Measurements from ENCODE around the gene ERC1. TPM values are rescaled to one million over a fixed set of nuclear protein-coding genes. Genes with fewer than 3 reads are reported as not detected.

ERC1 gene
- total and polyA plus RNA-seq, 8 donors, result 34.9 to 64.9 (median 40.8) TPM

- peaks cover 0 to 13% of the 10 kb centered on the region in 2 donors for H3K27me3 ChIP-seq
- ATAC-seq, result no peak
- peak in 1 of 4 donors; percentile 36 for DNase-seq
- no peak overlapping the region for H3K27ac ChIP-seq
- TF ChIP-seq CTCF (IDR thresholded peaks at IDR 0.05), result no peak
- no peak overlapping the region for H3K4me3 ChIP-seq
- intact Hi-C loops (cut with DNase I), result no loop called here
- no peaks in the 10 kb centered on the region for H3K36me3 ChIP-seq
- H3K9me3 ChIP-seq, result no peaks in the 10 kb centered on the region
- H3K4me1 ChIP-seq, result no peaks in the 10 kb centered on the region
These were observed 511.3 kb downstream of the ERC1 start for GRCh38 chr12:1502379-1502720.

GRCh38 chr12:1502831-1503230, 511.8 kb downstream of the ERC1 start:
- no peak for TF ChIP-seq CTCF (IDR thresholded peaks at IDR 0.05)
- Histone ChIP-seq H3K9me3 (no peaks in the 10 kb centered on the region), H3K27me3 (peaks cover 0 to 13% of the 10 kb centered on the region in 2 donors), H3K4me1 (no peaks in the 10 kb centered on the region), H3K36me3 (no peaks in the 10 kb centered on the region), H3K27ac (no peak overlapping the region), H3K4me3 (no peak overlapping the region)
- no peak for DNase-seq
- ATAC-seq, result peak; percentile 25
- intact Hi-C loops (cut with DNase I), result no loop called here

GRCh38 chr12:1503281-1503711, 512.3 kb downstream of the ERC1 start:
- no peak for TF ChIP-seq CTCF (IDR thresholded peaks at IDR 0.05)
- Histone ChIP-seq H3K4me1 (no peaks in the 10 kb centered on the region), H3K27me3 (peaks cover 0 to 13% of the 10 kb centered on the region in 2 donors), H3K4me3 (no peak overlapping the region), H3K27ac (no peak overlapping the region), H3K9me3 (no peaks in the 10 kb centered on the region), H3K36me3 (no peaks in the 10 kb centered on the region)
- intact Hi-C loops (cut with DNase I), result no loop called here
- ATAC-seq (no peak), DNase-seq (no peak)

GRCh38 chr12:1504304-1504894, 513.4 kb downstream of the ERC1 start:
- peak; percentile 53 for ATAC-seq
- H3K27me3 ChIP-seq, result peaks cover 0 to 13% of the 10 kb centered on the region in 2 donors
- no peaks in the 10 kb centered on the region for H3K4me1 ChIP-seq
- intact Hi-C loops (cut with DNase I), result no loop called here
- no peak overlapping the region for H3K4me3 ChIP-seq
- no peak for DNase-seq
- TF ChIP-seq CTCF (IDR thresholded peaks at IDR 0.05), result no peak
- H3K9me3 ChIP-seq, result no peaks in the 10 kb centered on the region
- no peak overlapping the region for H3K27ac ChIP-seq
- no peaks in the 10 kb centered on the region for H3K36me3 ChIP-seq

- H3K27ac ChIP-seq, result no peak overlapping the region
- no peaks in the 10 kb centered on the region for H3K9me3 ChIP-seq
- no peaks in the 10 kb centered on the region for H3K36me3 ChIP-seq
- peaks cover 0 to 13% of the 10 kb centered on the region in 2 donors for H3K27me3 ChIP-seq
- no peak overlapping the region for H3K4me3 ChIP-seq
- intact Hi-C loops (cut with DNase I), result no loop called here
- no peak for TF ChIP-seq CTCF (IDR thresholded peaks at IDR 0.05)
- no peak for ATAC-seq
- DNase-seq, result no peak
- H3K4me1 ChIP-seq, result no peaks in the 10 kb centered on the region
These were observed 513.9 kb downstream of the ERC1 start for GRCh38 chr12:1504895-1505311.
